Activated CD4-positive, alpha-beta T cell treated with anti-CD3 and anti-CD28 coated beads, Interleukin-2, amount 10 ng/mL, durations not matched to agents 24 days and 14 days (primary cell): ENCODE measurements around the gene KCNMB2. TPM values are rescaled to one million over a fixed set of nuclear protein-coding genes. Genes with fewer than 3 reads are reported as not detected.

Source experiments
- DNase-seq: peaks from one replicate; pipeline ENCODE4 v3.0.0; 2022
- H3K27ac Mint-ChIP-seq: one replicate; pipeline ENCODE4 v1.8.0; 2022; ENCODE audit warnings: mild to moderate bottlenecking, mixed read lengths
- H3K27me3 Mint-ChIP-seq: one replicate; pipeline ENCODE4 v1.8.0; 2022; ENCODE audit warnings: mixed read lengths
- H3K36me3 Mint-ChIP-seq: one replicate; pipeline ENCODE4 v1.8.0; 2022; ENCODE audit warnings: low read depth, mild to moderate bottlenecking, mixed read lengths
- H3K4me1 Mint-ChIP-seq: one replicate; pipeline ENCODE4 v1.8.0; 2021; ENCODE audit warnings: mixed read lengths
- H3K4me3 Mint-ChIP-seq: one replicate; pipeline ENCODE4 v1.8.0; 2022; ENCODE audit warnings: mild to moderate bottlenecking, moderate library complexity, mixed read lengths
- H3K9me3 Mint-ChIP-seq: one replicate; pipeline ENCODE4 v1.8.0; 2021; ENCODE audit warnings: mixed read lengths
- intact Hi-C: fragments of 100-400 bp; cut with micrococcal nuclease; formaldehyde crosslinking; loops from one replicate; pipeline ENCODE4 v1.15.1; 2023
- total RNA-seq: library from RNA; stranded (reverse); gene quantifications from 2 replicates; pipeline ENCODE4 v1.2.3, GENCODE V29; 2022

Gene KCNMB2
- total RNA-seq, 1 donor from 2014 or later: not detected

DNA sequence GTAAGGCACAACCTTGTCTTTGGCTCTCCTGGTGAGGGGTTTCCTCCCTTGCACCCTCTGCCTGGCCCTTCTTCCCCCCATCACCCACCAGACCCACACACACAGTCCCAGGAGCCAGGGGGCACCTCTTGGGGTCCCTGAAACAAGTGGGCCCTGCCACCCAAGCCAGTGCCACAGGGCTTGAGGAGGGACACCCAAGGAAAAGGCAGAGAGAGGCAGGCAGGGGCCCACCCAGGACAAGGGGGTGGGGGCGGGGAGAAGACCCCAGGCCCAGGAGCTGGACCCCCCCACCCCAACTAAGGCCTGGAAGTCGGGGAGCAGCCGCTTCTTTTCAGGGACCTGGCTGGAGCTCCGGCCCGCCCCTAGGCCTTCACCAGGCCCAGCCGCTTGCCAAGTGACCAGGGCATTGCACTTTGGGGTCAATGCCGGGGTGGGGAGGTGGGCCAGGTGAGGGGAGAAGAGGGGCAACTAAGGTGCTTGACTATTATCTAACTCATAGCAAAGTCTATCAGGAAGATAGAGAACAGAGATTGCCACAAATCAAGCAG lies 88.9 kb downstream of the KCNMB2 start:
- Mint-ChIP-seq H3K27me3 (no peaks in the 10 kb centered on the region), H3K9me3 (no peaks in the 10 kb centered on the region), H3K36me3 (no peaks in the 10 kb centered on the region), H3K27ac (no peak overlapping the region), H3K4me1 (no peaks in the 10 kb centered on the region), H3K4me3 (no peak overlapping the region)
- intact Hi-C loops: no loop called here
- no peak for DNase-seq

DNA sequence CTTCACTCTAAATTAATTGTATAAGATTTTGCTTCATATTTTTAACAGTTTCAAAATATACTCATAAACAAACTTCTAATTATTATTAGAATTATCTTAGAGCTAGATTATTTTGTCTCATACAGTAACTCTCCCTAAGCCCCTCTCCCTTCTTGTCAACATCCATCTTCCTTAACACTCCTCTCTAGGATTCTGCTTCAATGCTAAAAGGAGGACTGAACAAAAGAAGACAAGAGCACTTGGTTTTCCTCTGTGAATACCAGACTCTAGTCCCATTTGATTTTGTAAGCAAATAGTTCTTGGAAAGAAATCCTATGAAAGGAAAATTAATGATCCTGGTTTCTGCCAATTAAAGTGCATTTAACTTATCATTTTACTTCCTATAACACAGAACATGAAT lies 91.8 kb downstream of the KCNMB2 start:
- H3K27me3 Mint-ChIP-seq: no peaks in the 10 kb centered on the region
- no peaks in the 10 kb centered on the region for H3K9me3 Mint-ChIP-seq
- intact Hi-C loops: no loop called here
- H3K36me3 Mint-ChIP-seq: no peaks in the 10 kb centered on the region
- no peak for DNase-seq
- no peak overlapping the region for H3K4me3 Mint-ChIP-seq
- no peaks in the 10 kb centered on the region for H3K4me1 Mint-ChIP-seq
- no peak overlapping the region for H3K27ac Mint-ChIP-seq

DNA sequence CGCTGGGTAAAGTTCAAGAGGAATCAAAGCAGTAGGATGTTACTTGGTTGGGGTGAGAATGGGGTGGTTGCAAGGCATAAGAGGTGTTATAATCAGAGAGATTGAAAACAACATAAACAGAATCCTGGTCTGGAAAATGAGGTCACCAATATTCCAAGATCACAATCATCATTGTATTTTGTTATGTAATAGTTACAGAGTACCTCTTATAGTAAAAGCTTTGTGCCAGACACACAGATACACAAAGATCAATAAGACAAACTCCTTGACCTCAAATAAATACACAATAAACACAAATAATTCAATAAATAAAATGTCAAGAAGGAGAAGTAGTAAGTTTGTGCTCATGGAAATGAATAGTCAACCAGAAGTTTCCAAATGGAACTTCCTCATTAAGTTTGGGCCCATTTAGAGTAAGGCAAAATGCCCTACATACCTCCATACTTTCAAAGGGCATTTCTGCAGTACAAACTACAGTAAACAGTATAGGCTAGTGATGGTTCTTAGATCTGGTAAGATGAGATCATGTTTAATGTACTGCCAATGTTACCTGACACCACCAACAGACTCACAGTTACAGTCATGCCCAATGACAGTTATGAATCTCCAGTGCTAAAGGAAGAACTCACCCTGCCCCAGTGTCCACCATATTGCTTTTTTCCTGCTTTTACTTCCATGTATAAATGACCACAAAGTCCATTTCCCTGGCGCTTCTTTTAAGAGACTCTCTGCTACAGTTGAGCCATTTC lies 93.4 kb downstream of the KCNMB2 start:
- Mint-ChIP-seq H3K27ac (no peak overlapping the region), H3K9me3 (peaks cover 4% of the 10 kb centered on the region), H3K4me1 (no peaks in the 10 kb centered on the region), H3K36me3 (no peaks in the 10 kb centered on the region), H3K27me3 (no peaks in the 10 kb centered on the region), H3K4me3 (no peak overlapping the region)
- intact Hi-C loops: no loop called here
- DNase-seq: no peak

GRCh38 chr3:178631950-178632349 lies 95.7 kb downstream of the KCNMB2 start:
- intact Hi-C loops: no loop called here
- H3K4me3 Mint-ChIP-seq: no peak overlapping the region

DNA sequence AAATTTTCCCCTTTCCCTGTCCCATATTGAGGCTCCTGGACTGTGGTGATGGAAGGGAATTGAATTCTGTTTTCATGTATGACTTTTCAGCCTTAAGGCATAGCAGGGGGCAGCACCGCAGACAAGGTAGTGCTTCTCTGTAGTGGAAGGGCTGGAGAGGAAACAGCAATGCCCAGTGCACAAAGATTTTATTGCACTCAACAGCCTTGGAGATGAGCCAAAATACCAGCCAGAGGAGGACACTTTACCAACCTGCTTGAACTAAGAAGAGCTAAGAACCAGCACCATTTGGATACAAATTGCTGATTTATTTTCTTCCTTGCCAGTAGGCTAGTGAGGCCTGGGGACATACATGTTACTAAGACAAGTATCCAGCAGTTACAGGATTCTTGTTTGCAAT lies 98.7 kb downstream of the KCNMB2 start:
- intact Hi-C loops: no loop called here
- H3K9me3 Mint-ChIP-seq: peaks cover 4% of the 10 kb centered on the region
- no peaks in the 10 kb centered on the region for H3K36me3 Mint-ChIP-seq
- no peak for DNase-seq
- no peak overlapping the region for H3K4me3 Mint-ChIP-seq
- H3K27ac Mint-ChIP-seq: no peak overlapping the region
- H3K27me3 Mint-ChIP-seq: no peaks in the 10 kb centered on the region
- no peaks in the 10 kb centered on the region for H3K4me1 Mint-ChIP-seq

More at GRCh38 chr3:178631950-178632349, 95.7 kb downstream of the KCNMB2 start:
- DNase-seq: no peak
- H3K36me3 Mint-ChIP-seq: no peaks in the 10 kb centered on the region
- H3K4me1 Mint-ChIP-seq: no peaks in the 10 kb centered on the region
- H3K27ac Mint-ChIP-seq: no peak overlapping the region
- no peaks in the 10 kb centered on the region for H3K27me3 Mint-ChIP-seq
- peaks cover 4% of the 10 kb centered on the region for H3K9me3 Mint-ChIP-seq

- Mint-ChIP-seq H3K4me1 (no peaks in the 10 kb centered on the region), H3K36me3 (no peaks in the 10 kb centered on the region), H3K27ac (no peak overlapping the region), H3K4me3 (no peak overlapping the region), H3K27me3 (no peaks in the 10 kb centered on the region), H3K9me3 (peaks cover 4% of the 10 kb centered on the region)
- DNase-seq: no peak
- intact Hi-C loops: no loop called here
Observed at GRCh38 chr3:178637802-178638201, 101.6 kb downstream of the KCNMB2 start.

- H3K4me1 Mint-ChIP-seq: no peaks in the 10 kb centered on the region
- intact Hi-C loops: no loop called here
- no peak overlapping the region for H3K27ac Mint-ChIP-seq
Observed at GRCh38 chr3:178645503-178645902, 109.3 kb downstream of the KCNMB2 start.

DNA sequence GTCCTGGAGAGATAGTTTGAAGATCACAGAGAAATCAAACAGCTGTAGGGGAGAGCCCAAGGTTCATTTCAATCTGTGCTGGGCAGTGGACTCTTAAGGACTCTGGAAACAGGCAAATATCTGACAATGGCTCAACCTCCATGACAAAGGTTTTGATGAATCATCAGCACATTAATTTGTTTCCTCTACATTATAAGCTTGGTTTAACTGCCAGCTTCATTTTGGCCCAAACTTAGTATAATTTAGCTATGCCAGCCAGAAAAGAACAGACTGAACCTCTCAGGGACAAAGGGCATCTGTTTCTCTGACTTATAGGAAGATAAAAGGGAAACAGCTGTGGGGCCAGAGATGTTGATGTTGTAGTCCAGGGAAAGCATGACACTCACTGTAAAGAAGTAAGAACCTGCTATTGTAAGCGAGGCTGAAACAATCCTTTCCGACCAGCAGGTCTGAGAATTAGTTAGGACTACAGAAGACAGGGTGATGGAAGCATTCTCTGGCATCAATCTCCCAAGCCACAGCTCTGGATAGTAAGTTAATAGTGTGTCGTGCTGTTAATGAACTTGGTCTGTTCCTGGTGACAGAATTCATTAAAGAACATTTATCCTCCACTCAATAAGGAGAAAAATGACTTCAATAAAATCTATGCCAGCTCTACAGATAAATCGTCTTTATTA lies 110.1 kb downstream of the KCNMB2 start:
- Mint-ChIP-seq H3K27ac (no peak overlapping the region), H3K27me3 (no peaks in the 10 kb centered on the region), H3K4me3 (no peak overlapping the region), H3K36me3 (no peaks in the 10 kb centered on the region), H3K4me1 (no peaks in the 10 kb centered on the region), H3K9me3 (no peaks in the 10 kb centered on the region)
- DNase-seq: no peak
- intact Hi-C loops: no loop called here

More at GRCh38 chr3:178645503-178645902, 109.3 kb downstream of the KCNMB2 start:
- DNase-seq: no peak
- Mint-ChIP-seq H3K27me3 (no peaks in the 10 kb centered on the region), H3K4me3 (no peak overlapping the region), H3K9me3 (no peaks in the 10 kb centered on the region), H3K36me3 (no peaks in the 10 kb centered on the region)

GRCh38 chr3:178655488-178655887 lies 119.3 kb downstream of the KCNMB2 start:
- intact Hi-C loops: no loop called here
- Mint-ChIP-seq H3K4me3 (no peak overlapping the region), H3K36me3 (no peaks in the 10 kb centered on the region), H3K27ac (no peak overlapping the region), H3K9me3 (peaks cover 4% of the 10 kb centered on the region), H3K27me3 (no peaks in the 10 kb centered on the region), H3K4me1 (no peaks in the 10 kb centered on the region)
- no peak for DNase-seq

DNA sequence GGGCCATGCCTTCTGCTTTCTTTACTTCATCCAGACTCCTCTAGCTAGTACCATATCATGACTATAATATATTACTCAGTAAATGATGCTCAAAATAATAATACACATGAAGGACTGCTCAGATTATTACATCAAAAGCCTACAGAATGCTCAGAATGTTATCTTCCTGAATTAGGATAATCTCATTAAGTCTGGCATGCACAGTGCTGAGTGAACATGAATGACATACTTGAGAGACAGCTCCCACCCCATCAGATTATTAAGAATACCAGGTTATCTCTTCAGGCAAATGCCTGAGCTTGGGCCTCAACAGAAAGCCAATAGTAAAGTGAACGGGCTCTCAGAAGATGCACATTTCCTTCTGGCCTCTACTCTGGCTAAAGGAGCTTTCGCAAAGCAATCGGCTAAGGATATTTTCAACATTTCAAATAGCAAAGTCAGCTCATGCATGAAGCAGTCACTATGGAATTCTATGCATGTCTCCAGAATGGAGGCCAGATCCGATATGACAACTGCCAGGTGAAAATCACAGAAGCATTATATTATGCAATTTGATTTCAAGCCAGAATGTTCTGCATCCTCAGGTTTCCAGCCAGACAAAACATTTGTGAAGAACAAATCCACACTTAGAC lies 122.6 kb downstream of the KCNMB2 start:
- no peak overlapping the region for H3K4me3 Mint-ChIP-seq
- H3K27me3 Mint-ChIP-seq: no peaks in the 10 kb centered on the region
- no peak for DNase-seq
- no peaks in the 10 kb centered on the region for H3K4me1 Mint-ChIP-seq
- H3K9me3 Mint-ChIP-seq: peaks cover 4% of the 10 kb centered on the region
- intact Hi-C loops: no loop called here
- no peaks in the 10 kb centered on the region for H3K36me3 Mint-ChIP-seq
- no peak overlapping the region for H3K27ac Mint-ChIP-seq

DNA sequence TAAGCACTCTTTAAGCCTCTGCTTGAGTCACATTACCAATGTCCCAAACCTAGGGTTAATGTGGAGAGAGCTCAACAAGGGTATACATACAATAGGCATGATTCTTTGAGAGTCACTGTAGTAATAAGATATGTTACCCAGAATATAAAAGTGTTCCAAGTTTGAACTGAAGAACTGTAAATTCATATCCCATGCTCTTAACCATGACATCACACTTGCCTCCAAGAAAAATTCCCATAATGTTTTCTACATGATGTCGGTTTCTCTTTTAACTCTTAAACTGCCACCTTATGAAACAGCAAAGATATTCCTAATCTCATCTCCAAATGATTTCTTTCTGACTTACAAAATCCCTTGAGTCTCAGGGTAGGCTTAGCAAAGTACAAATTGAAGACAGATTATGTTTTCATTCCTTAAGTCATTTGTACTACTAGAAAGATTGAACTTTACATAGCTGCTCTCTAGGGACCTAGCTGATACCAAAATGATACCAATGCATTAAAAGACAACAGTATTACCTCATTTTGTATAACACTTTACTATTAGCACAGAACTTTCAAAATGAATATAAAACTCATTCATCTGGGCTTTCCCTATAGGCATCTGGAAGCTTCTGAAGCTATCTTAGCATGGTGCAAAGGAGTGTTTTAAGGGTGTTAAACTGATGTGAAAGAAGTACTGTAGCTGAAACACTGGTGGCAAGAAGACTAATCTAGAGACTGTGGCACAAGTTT lies 127.1 kb downstream of the KCNMB2 start:
- intact Hi-C loops: no loop called here
- no peaks in the 10 kb centered on the region for H3K36me3 Mint-ChIP-seq
- no peaks in the 10 kb centered on the region for H3K9me3 Mint-ChIP-seq
- H3K4me3 Mint-ChIP-seq: no peak overlapping the region
- no peaks in the 10 kb centered on the region for H3K4me1 Mint-ChIP-seq
- peaks cover 4% of the 10 kb centered on the region for H3K27me3 Mint-ChIP-seq
- no peak overlapping the region for H3K27ac Mint-ChIP-seq
- no peak for DNase-seq

- intact Hi-C loops: no loop called here
- Mint-ChIP-seq H3K4me1 (no peaks in the 10 kb centered on the region), H3K27me3 (peaks cover 9% of the 10 kb centered on the region)
Observed at GRCh38 chr3:178665747-178666146, 129.5 kb downstream of the KCNMB2 start.

DNA sequence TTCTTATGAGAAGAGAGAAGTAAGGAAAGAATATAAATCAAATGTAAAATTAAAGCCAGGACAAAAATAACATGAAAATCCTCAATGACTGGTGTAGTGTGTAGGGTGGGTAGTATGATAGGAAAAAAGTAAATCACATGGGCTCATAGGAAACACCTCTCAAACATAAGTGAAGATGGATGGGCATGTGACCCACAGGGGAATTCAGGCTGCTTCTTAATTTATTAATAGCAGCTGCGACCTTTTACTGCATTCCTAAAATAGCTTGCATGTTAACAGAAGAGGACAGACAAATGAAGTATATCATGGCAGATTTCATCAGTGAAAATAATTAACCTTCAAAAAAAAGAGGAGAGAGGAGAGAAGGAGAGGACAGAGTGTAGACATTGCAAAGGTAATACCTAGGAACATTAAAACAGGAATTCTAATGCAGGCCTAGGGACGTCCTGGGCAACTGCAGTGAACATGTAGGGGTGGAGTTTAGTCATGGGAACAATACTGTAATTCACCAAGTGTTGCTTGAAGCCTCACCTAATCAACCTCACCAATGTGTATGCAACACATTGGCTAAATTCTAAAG lies 132.9 kb downstream of the KCNMB2 start:
- H3K27me3 Mint-ChIP-seq: peaks cover 9% of the 10 kb centered on the region
- no peak overlapping the region for H3K4me3 Mint-ChIP-seq

More at GRCh38 chr3:178665747-178666146, 129.5 kb downstream of the KCNMB2 start:
- Mint-ChIP-seq H3K4me3 (no peak overlapping the region), H3K27ac (no peak overlapping the region), H3K36me3 (no peaks in the 10 kb centered on the region), H3K9me3 (no peaks in the 10 kb centered on the region)
- no peak for DNase-seq

More for the DNA sequence above, 132.9 kb downstream of the KCNMB2 start:
- intact Hi-C loops: no loop called here
- H3K36me3 Mint-ChIP-seq: no peaks in the 10 kb centered on the region
- no peak overlapping the region for H3K27ac Mint-ChIP-seq
- DNase-seq: no peak
- no peaks in the 10 kb centered on the region for H3K4me1 Mint-ChIP-seq
- H3K9me3 Mint-ChIP-seq: no peaks in the 10 kb centered on the region
